ENCODE results near the gene SLC44A5. TPM values are rescaled to one million over a fixed set of nuclear protein-coding genes. Genes with fewer than 3 reads are reported as not detected.

Gene SLC44A5
- total RNA-seq, 1 experiment from 2014 or later = 0.80 TPM

- Histone ChIP-seq H3K27me3 (replicated peaks; ENCODE audit: insufficient read depth, low read depth, low read length, poor library complexity) (peaks cover 53% of the 10 kb centered on the region), H3K36me3 (ENCODE audit: insufficient read depth, low read length, poor library complexity, severe bottlenecking) (no peaks in the 10 kb centered on the region), H3K27ac (ENCODE audit: low read depth, low read length, poor library complexity, severe bottlenecking) (no peak overlapping the region), H3K4me1 (ENCODE audit: insufficient read depth, low read length, poor library complexity, severe bottlenecking) (no peaks in the 10 kb centered on the region), H3K9me3 (ENCODE audit: low read depth, low read length, poor library complexity, severe bottlenecking) (no peaks in the 10 kb centered on the region), H3K4me3 (ENCODE audit: low read depth, low read length, poor library complexity, severe bottlenecking) (no peak overlapping the region)
- BruUV-seq (replicated peaks) = no TSS peak
- POLR2A ChIA-PET (ENCODE audit: low non-redundant PET) = no interaction called here
- no peak for TF ChIP-seq CTCF (conservative IDR thresholded peaks at IDR 0.05; ENCODE audit: low read depth, low read length)
- no peak for DNase-seq (ENCODE audit: low spot score)
- CTCF ChIA-PET = no interaction called here
- intact Hi-C loops (cut with micrococcal nuclease; ENCODE audit: unreplicated experiment) = no loop called here
Observed at GRCh38 chr1:75159154-75159553, 451.8 kb downstream of the SLC44A5 start.

Other genes starting within 250 kb of the SLC44A5 start
- 35.6 and 37.3 TPM in 2 replicates for gene ACADM, start 113.6 kb upstream of the SLC44A5 start, total RNA-seq (2021)
- 140 and 171 TPM in 2 replicates for gene RABGGTB, start 175.1 kb upstream of the SLC44A5 start, total RNA-seq (2021)
- 0.59 and 1.0 TPM in 2 replicates for gene MSH4, start 185.8 kb upstream of the SLC44A5 start, total RNA-seq (2021)